CD4-positive, alpha-beta T cell treated with Interleukin-15 for 1 hour (primary cell): ENCODE measurements around the gene ALG12.

ENCODE experiments used
- DNase-seq: peaks from one replicate; pipeline ENCODE4 v3.0.0-alpha.2; 2020

Gene ALG12

GRCh38 chr22:49929211-49929979 is 11.2 kb upstream of the ALG12 start:
- DNase-seq = peak; percentile 81

GRCh38 chr22:49928555-49929210 is 10.4 kb upstream of the ALG12 start:
- no peak for DNase-seq

DNA sequence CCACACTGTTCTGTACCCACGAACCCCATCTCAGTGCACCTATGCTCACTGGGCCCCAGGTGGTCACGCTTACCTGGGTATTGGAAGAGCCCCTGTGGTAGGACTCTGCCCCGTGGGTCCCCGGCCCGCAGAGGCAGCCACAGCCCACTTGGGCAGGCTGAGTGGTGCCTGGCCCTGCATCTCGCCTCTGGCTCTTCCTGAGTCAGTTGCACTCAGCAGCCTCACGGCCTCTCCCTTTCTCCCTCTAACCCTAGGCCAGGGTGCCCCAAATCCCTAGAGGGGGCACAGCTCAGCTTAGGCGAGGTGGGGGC is 9.9 kb upstream of the ALG12 start:
- DNase-seq = no peak

GRCh38 chr22:49927483-49928184 is 9.4 kb upstream of the ALG12 start:
- DNase-seq = no peak

DNA sequence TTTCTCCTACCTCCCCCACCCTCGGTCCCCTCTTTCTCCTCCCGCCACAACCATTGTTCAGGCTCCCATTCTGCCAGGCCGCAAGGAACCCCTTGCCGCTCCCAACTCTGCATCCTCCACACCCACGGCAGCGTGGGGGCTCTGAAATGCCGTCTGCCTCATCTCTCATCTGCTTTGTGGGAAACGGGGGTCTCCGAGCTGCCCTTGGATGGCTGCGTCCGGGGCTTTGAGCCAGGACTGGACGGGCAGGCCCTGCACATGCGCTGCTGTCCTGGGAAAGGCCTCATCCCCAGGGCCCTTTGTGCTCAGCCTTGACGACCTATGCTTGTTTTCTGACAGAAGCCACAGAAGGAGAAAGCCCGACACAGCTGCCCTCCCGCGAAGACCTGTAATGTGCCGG is 8.7 kb upstream of the ALG12 start:
- DNase-seq = no peak

- peak; percentile 90 for DNase-seq
Measured at GRCh38 chr22:49925525-49926128, 7.4 kb upstream of the ALG12 start.

GRCh38 chr22:49924113-49924833 is 6.0 kb upstream of the ALG12 start:
- DNase-seq = no peak

- peak; percentile 51 for DNase-seq
Measured at GRCh38 chr22:49923445-49923844, 5.2 kb upstream of the ALG12 start.

- DNase-seq = no peak
Measured at GRCh38 chr22:49922926-49923325, 4.7 kb upstream of the ALG12 start.

DNA sequence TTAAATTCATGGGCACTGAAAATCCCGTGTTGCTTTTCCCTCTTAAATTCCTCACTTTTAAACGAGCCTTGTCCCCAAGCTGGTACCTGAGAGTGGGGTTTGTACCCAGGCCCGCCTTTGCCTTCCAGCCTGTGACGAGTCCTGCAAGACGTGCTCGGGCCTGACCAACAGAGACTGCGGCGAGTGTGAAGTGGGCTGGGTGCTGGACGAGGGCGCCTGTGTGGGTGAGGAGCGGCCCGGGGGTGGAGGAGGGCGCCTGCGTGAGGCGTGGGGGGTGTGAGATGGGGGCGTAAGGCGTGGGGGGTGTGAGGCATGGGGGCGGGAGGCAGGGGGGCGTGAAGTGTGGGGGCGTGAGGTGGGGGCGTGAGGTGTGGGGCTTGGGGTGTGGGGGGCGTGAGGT is 4.2 kb upstream of the ALG12 start:
- DNase-seq = no peak

DNA sequence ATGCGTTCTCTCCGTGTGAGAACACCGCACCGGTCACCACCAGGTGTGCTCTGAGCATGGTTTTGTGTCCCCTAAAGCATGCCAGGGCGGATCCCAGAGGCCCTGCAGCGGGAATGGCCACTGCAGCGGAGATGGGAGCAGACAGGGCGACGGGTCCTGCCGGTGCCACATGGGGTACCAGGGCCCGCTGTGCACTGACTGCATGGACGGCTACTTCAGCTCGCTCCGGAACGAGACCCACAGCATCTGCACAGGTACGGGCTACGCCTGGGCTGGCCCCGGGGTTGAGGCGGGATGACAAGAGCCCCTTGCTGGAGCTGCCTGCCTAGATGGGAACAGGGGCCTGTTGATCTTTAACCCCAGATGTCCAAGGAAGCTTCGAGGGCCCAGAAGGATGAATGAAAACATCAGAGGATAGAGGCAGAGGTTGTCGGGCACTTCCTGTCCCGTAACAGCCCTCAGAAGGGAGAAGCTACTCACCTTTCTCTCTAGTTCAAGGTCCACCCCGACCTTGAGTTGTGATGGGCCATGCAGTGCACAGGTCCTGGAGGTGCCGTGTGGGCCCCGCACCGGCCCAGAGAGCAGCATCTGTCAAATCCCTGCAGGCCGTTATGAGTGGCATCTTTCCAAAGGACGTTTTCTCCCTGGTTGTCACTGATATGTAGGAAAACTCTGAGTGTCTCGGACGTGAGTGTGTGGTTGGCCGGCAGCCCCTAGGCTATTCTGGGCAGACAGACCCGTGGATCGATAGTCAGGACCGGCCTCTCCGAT is 3.5 kb upstream of the ALG12 start:
- DNase-seq = no peak

GRCh38 chr22:49920859-49921258 is 2.6 kb upstream of the ALG12 start:
- no peak for DNase-seq

DNA sequence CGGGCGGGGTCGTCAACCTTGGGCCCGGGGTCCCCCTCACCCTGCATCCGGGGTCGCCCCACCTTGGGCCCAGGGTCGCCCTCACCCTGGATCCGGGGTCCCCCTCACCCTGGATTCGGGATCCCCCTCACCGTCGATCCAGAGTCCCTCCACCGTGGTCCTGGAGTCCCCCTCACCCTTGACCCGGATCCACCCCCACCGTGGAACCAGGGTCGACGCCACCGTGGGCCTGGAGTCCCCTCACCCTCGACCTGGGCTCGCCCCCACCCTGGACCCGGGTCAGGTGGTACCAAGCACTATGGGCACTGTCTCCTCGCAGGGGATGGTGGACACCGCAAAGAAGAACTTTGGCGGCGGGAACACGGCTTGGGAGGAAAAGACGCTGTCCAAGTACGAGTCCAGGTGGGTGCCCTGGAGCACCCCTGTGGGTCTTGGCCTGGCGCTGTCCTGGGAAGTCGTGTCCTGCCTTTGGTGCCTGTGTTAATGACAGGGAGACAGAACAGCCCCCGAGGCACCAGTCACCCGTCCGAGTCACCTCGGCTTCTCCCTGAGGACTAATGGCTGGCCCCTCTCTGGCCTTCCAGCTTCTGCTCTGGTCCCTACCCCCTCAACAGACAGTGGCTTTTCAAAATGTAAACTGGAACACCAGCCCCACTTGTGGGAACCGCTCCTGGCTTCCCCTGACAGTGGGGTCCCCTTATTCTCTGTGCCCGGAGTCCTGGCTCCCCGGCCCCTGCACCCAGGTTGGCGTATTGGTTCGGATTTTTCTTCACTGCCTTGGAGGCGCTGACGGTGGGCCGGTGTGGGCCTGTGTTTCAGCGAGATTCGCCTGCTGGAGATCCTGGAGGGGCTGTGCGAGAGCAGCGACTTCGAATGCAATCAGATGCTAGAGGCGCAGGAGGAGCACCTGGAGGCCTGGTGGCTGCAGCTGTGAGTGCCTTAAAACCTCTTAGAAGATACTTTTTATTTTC is 958 bp upstream of the ALG12 start:
- no peak for DNase-seq

GRCh38 chr22:49916831-49917230 is 1.4 kb downstream of the ALG12 start:
- DNase-seq = no peak

GRCh38 chr22:49915610-49916009 is 2.6 kb downstream of the ALG12 start:
- DNase-seq = no peak

DNA sequence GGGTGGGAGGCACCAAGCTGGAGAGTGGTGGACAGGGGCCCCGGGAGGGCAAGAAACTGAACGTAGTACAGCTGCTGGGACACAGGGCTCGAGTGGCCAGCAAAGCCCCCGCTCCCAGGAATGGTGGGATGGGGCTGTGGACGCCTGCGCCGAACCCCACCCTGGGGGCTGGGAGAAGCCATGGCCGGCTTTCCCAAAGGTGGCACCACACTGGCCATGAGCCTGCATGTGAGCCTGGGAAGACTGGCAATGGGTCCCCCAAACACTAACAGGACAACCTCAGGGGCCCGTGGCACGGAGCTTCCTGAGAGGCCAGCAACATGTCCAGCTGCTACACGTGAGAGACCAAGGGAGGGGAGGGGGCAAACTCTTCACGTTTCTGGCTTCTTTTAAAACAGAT is 4.0 kb downstream of the ALG12 start:
- no peak for DNase-seq

GRCh38 chr22:49913446-49913845 is 4.8 kb downstream of the ALG12 start:
- DNase-seq = no peak

DNA sequence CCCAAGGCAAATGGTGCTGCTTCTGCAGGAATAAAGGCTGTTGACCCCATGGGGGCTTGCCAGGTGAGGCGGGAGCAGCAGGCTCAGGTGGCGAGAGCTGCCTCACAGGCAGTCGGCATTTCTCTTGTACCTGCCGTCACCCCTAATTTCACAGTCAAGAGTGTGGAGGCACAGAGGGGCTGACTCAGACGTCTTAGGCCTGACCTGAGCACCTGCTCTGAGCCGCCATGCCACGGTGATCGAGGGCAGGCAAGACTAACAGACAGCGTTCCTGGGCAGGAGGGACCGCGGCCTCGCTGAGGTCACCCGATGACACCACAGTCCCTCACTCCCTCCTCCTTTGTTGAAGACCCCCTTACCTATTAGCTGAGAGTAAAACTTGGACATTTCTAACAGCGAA is 5.2 kb downstream of the ALG12 start:
- DNase-seq = no peak

DNA sequence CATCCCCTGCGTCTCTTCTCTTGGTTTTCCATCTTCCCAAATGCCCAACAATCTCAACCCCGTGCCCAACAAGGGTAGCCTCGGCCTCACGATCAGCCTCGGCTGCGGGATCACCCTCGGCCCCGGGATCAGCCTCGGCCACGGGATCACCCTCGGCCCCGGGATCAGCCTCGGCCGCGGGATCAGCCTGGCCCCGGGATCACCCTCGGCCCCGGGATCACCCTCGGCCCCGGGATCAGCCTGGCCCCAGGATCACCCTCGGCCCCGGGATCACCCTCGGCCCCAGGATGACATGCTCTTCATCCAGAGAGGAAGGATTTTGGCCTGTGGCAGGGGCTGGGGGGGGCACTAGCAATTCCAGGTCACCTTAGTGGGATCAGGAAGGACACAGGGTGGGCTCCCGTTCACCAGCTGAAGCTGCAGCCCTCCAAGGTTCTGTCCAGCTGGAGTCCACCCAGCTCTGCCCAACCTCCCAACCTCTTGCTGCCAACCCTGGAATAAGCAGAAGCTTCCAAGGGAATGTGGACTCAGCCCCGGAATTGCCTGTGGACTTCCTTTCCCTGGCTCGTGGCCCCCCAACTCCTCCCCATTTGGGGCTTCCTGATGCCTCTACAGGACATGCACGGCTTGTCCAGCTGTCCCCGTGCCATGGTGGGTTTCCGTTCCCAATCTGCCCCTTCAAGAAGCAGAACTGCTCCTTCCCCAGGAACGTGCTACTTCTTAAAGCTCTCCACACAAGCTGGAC is 6.2 kb downstream of the ALG12 start:
- no peak for DNase-seq
